ENCODE measurements around the gene PIK3R4. TPM values are rescaled to one million over a fixed set of nuclear protein-coding genes. Genes with fewer than 3 reads are reported as not detected.

PIK3R4 gene
- total and polyA plus RNA-seq, 7 donors, result 11.0 to 20.3 (median 14.1) TPM

GRCh38 chr3:130738241-130738640 lies 8.4 kb downstream of the PIK3R4 start:
- intact Hi-C loops (cut with DNase I), result no loop called here
- no peak for ATAC-seq
- no peak overlapping the region for H3K4me3 ChIP-seq
- DNase-seq, result no peak
- WGBS, 3 donors, result 95 to 96% (median 95%) methylated on average over 4 of the region's 4 CpGs
- H3K4me1 ChIP-seq, result peaks cover 17% of the 10 kb centered on the region
- no peaks in the 10 kb centered on the region for H3K9me3 ChIP-seq
- no peak overlapping the region for H3K27ac ChIP-seq
- no peak for TF ChIP-seq CTCF (IDR thresholded peaks at IDR 0.05)
- H3K27me3 ChIP-seq (ENCODE audit: insufficient read depth in 3 of 3, low read length in 2 of 3), result no peaks in the 10 kb centered on the region
- H3K36me3 ChIP-seq (ENCODE audit: insufficient read depth in 1 of 2, low read depth in 1 of 2), result peaks cover 6 to 18% of the 10 kb centered on the region in 2 donors

- WGBS, 3 donors, result 94 to 98% (median 95%) methylated on average over 2 of the region's 2 CpGs
- H3K4me1 ChIP-seq, result peaks cover 11% of the 10 kb centered on the region
- TF ChIP-seq CTCF (IDR thresholded peaks at IDR 0.05), result no peak
- no peak overlapping the region for H3K27ac ChIP-seq
- no peaks in the 10 kb centered on the region for H3K27me3 ChIP-seq (ENCODE audit: insufficient read depth in 3 of 3, low read length in 2 of 3)
- ATAC-seq, result no peak
- DNase-seq, result no peak
- H3K9me3 ChIP-seq, result no peaks in the 10 kb centered on the region
- peaks cover 6 to 24% of the 10 kb centered on the region in 2 donors for H3K36me3 ChIP-seq (ENCODE audit: insufficient read depth in 1 of 2, low read depth in 1 of 2)
- intact Hi-C loops (cut with DNase I), result no loop called here
- H3K4me3 ChIP-seq, result no peak overlapping the region
These were observed 9.0 kb downstream of the PIK3R4 start for GRCh38 chr3:130737622-130738021.

- TF ChIP-seq CTCF (IDR thresholded peaks at IDR 0.05), result no peak
- ATAC-seq, result no peak
- Histone ChIP-seq H3K9me3 (no peaks in the 10 kb centered on the region), H3K4me1 (peaks cover under 1% of the 10 kb centered on the region), H3K36me3 (ENCODE audit: insufficient read depth in 1 of 2, low read depth in 1 of 2) (peaks cover 6 to 38% of the 10 kb centered on the region in 2 donors), H3K27me3 (ENCODE audit: insufficient read depth in 3 of 3, low read length in 2 of 3) (no peaks in the 10 kb centered on the region), H3K27ac (no peak overlapping the region), H3K4me3 (no peak overlapping the region)
- no peak for DNase-seq
- 77 to 90% (median 81%) methylated on average over 8 of the region's 8 CpGs for WGBS, 3 donors
- intact Hi-C loops (cut with DNase I), result no loop called here
These were observed 13.3 kb downstream of the PIK3R4 start for GRCh38 chr3:130733236-130733875.

- intact Hi-C loops (cut with DNase I), result no loop called here
- DNase-seq (no peak), ATAC-seq (no peak)
- H3K4me1 ChIP-seq, result peaks cover 9% of the 10 kb centered on the region
- peaks cover 6 to 38% of the 10 kb centered on the region in 2 donors for H3K36me3 ChIP-seq (ENCODE audit: insufficient read depth in 1 of 2, low read depth in 1 of 2)
- H3K4me3 ChIP-seq, result no peak overlapping the region
- no peaks in the 10 kb centered on the region for H3K9me3 ChIP-seq
- no peaks in the 10 kb centered on the region for H3K27me3 ChIP-seq (ENCODE audit: insufficient read depth in 3 of 3, low read length in 2 of 3)
- TF ChIP-seq CTCF (IDR thresholded peaks at IDR 0.05), result no peak
- no peak overlapping the region for H3K27ac ChIP-seq
- WGBS, 3 donors, result 94 to 96% (median 96%) methylated on average over 2 of the region's 2 CpGs
These were observed 14.1 kb downstream of the PIK3R4 start for GRCh38 chr3:130732501-130732900.

- no peak overlapping the region for H3K27ac ChIP-seq
- DNase-seq, result no peak
- peaks cover 10% of the 10 kb centered on the region for H3K4me1 ChIP-seq
- H3K4me3 ChIP-seq, result no peak overlapping the region
- no peak for TF ChIP-seq CTCF (IDR thresholded peaks at IDR 0.05)
- intact Hi-C loops (cut with DNase I), result no loop called here
- WGBS, 3 donors, result 95 to 98% (median 96%) methylated on average over 6 of the region's 6 CpGs
- no peaks in the 10 kb centered on the region for H3K9me3 ChIP-seq
- H3K27me3 ChIP-seq (ENCODE audit: insufficient read depth in 3 of 3, low read length in 2 of 3), result no peaks in the 10 kb centered on the region
- H3K36me3 ChIP-seq (ENCODE audit: insufficient read depth in 1 of 2, low read depth in 1 of 2), result peaks cover 6 to 38% of the 10 kb centered on the region in 2 donors
- ATAC-seq, result no peak
These were observed 14.8 kb downstream of the PIK3R4 start for GRCh38 chr3:130731817-130732216.

Measured in psoas muscle (tissue), 8 donors.